Spleen (tissue), 7 donors: ENCODE data around the gene MACROD2.

Source experiments
- CTCF ChIP-seq, 11 experiments: fragments of 200-600 bp in 7 of 11; fragments of 450-650 bp in 4 of 11; sonication (generic) in 4 of 11; IDR thresholded peaks in 8 of 11; conservative IDR thresholded peaks in 3 of 11; 1 replicate in 7 of 11; 2 replicates in 4 of 11; pipeline versions ENCODE4 v1.4.0 to v1.8.0; 2016 to 2021; ENCODE audit warnings: antibody characterized with exemption in 11 of 11, inconsistent platforms in 4 of 11, mild to moderate bottlenecking in 1 of 11
- POLR2A ChIP-seq, 3 donors: fragments of 450-650 bp; IDR thresholded peaks; one replicate each; pipeline ENCODE4 v1.5.1; 2017; ENCODE audit warnings: antibody characterized with exemption in 3 of 3, mild to moderate bottlenecking in 1 of 3
- POLR2AphosphoS5 ChIP-seq, 3 donors: sonication (generic); formaldehyde crosslinking; IDR thresholded peaks; one replicate each; pipeline ENCODE4 v1.5.1; 2017; ENCODE audit warnings: antibody characterized with exemption in 3 of 3
- donor health status: DM: no; HTN: no; CAD: no; lungs with moderate emphysema.
- donor health status: DM: no; HTN: no; CAD: no.
- donor health status: DM: no; HTN: no; CAD: no.

- no peak for TF ChIP-seq CTCF (IDR thresholded peaks at IDR 0.05 in 8 of 11, conservative IDR thresholded peaks at IDR 0.05 in 3 of 11)
- no peak for TF ChIP-seq POLR2A (IDR thresholded peaks at IDR 0.05)
- TF ChIP-seq POLR2AphosphoS5 (IDR thresholded peaks at IDR 0.05) = no peak
Measured at GRCh38 chr20:14986026-14986655, 990.8 kb downstream of the MACROD2 start.
